CD4-positive, alpha-beta T cell treated with Interleukin-1 beta for 1 hour (primary cell): ENCODE data around the gene CHEK1.
"Not testable (repeated sequence)": the region's sequence is repeated elsewhere in the genome, so short reads cannot be mapped to it uniquely, and the experiment has no call there.

Experiments
- DNase-seq, 2 donors: peaks; one replicate each; pipeline ENCODE4 v3.0.0-alpha.2; 2020 to 2022

Gene CHEK1

GRCh38 chr11:125624756-125625213 lies at the start of gene CHEK1:
CHEK1 (plus strand) TSS chr11:125625163; CDS start chr11:125626769, 1,606 bp downstream.
- no peak for DNase-seq

GRCh38 chr11:125577181-125577580 lies 47.8 kb upstream of the CHEK1 start:
- DNase-seq: not testable (repeated sequence)

GRCh38 chr11:125578783-125579182 lies 46.2 kb upstream of the CHEK1 start:
- no peak for DNase-seq

GRCh38 chr11:125579811-125580210 lies 45.2 kb upstream of the CHEK1 start:
- no peak for DNase-seq

GRCh38 chr11:125583496-125583895 lies 41.5 kb upstream of the CHEK1 start:
- DNase-seq: no peak

GRCh38 chr11:125585487-125585886 lies 39.5 kb upstream of the CHEK1 start:
- DNase-seq: no peak

GRCh38 chr11:125586623-125587022 lies 38.3 kb upstream of the CHEK1 start:
- no peak for DNase-seq

GRCh38 chr11:125587480-125587879 lies 37.5 kb upstream of the CHEK1 start:
- no peak for DNase-seq

GRCh38 chr11:125588505-125588904 lies 36.5 kb upstream of the CHEK1 start:
- DNase-seq: no peak

GRCh38 chr11:125591649-125592304 lies 33.2 kb upstream of the CHEK1 start:
- DNase-seq: peak in 1 of 2 donors; percentile 32

GRCh38 chr11:125592305-125593113 lies 32.5 kb upstream of the CHEK1 start, which contains the start of gene STT3A:
STT3A (plus strand) TSS chr11:125592852; CDS start chr11:125595916, 3,064 bp downstream.
- DNase-seq: peak; percentile 99

- no peak for DNase-seq
These were observed 31.7 kb upstream of the CHEK1 start for GRCh38 chr11:125593114-125593820.

- no peak for DNase-seq
These were observed 30.0 kb upstream of the CHEK1 start for GRCh38 chr11:125594958-125595357.

- DNase-seq: no peak
These were observed 24.3 kb upstream of the CHEK1 start for GRCh38 chr11:125600663-125601062.

GRCh38 chr11:125603207-125603606 lies 21.8 kb upstream of the CHEK1 start:
- no peak for DNase-seq

GRCh38 chr11:125605417-125605816 lies 19.5 kb upstream of the CHEK1 start:
- no peak for DNase-seq

- no peak for DNase-seq
These were observed 15.4 kb upstream of the CHEK1 start for GRCh38 chr11:125609545-125609944.

- no peak for DNase-seq
These were observed 6.6 kb upstream of the CHEK1 start for GRCh38 chr11:125618383-125618782.

GRCh38 chr11:125621995-125622394 lies 3.0 kb upstream of the CHEK1 start:
- DNase-seq: no peak

- DNase-seq: no peak
These were observed 1.9 kb upstream of the CHEK1 start for GRCh38 chr11:125623064-125623463.

GRCh38 chr11:125625225-125625629 lies 264 bp downstream of the CHEK1 start:
- DNase-seq: no peak

GRCh38 chr11:125625630-125626287 lies 796 bp downstream of the CHEK1 start:
- DNase-seq: peak; percentile 81 to 87
